GM23338 (cell line): ENCODE results near the gene MRGPRF. TPM values are rescaled to one million over a fixed set of nuclear protein-coding genes. Genes with fewer than 3 reads are reported as not detected.

Experiments
- ATAC-seq: fragments of 200-7000 bp; cut with Tn5 transposase; 3 replicates; pipeline ENCODE4 v1.9.1; 2020
- DNase-seq: peaks from one replicate; pipeline ENCODE4 v3.0.0-alpha.2; 2015; ENCODE audit warnings: low spot score
- H2AFZ ChIP-seq: fragments of 200-600 bp; sonication (generic); 2 replicates; pipeline ENCODE4 v1.8.0; 2016; ENCODE audit warnings: antibody characterized with exemption, mild to moderate bottlenecking, moderate library complexity
- H3F3A ChIP-seq: fragments of 200-600 bp; sonication (generic); replicated peaks from 2 replicates; pipeline ENCODE4 v1.8.0; 2017; ENCODE audit warnings: antibody characterized with exemption, mixed run types, low read depth
- H3K27ac ChIP-seq: fragments of 200-600 bp; sonication (generic); 2 replicates; pipeline ENCODE4 v1.6.1; 2016; ENCODE audit warnings: low read depth
- H3K27me3 ChIP-seq: fragments of 200-600 bp; sonication (generic); 2 replicates; pipeline ENCODE4 v1.8.0; 2016; ENCODE audit warnings: mild to moderate bottlenecking, mixed run types, moderate library complexity; ENCODE audit not compliant: insufficient read depth
- H3K36me3 ChIP-seq: fragments of 200-600 bp; sonication (generic); 2 replicates; pipeline ENCODE4 v1.8.0; 2016; ENCODE audit warnings: mild to moderate bottlenecking; ENCODE audit not compliant: insufficient read depth
- H3K4me1 ChIP-seq: fragments of 200-600 bp; sonication (generic); 2 replicates; pipeline ENCODE4 v1.8.0; 2016; ENCODE audit warnings: mild to moderate bottlenecking, moderate library complexity; ENCODE audit not compliant: insufficient read depth
- H3K4me2 ChIP-seq: fragments of 200-600 bp; sonication (generic); 2 replicates; pipeline ENCODE4 v1.7.1; 2017; ENCODE audit warnings: mixed run types
- H3K4me3 ChIP-seq: fragments of 200-600 bp; sonication (generic); 2 replicates; pipeline ENCODE4 v1.6.1; 2016; ENCODE audit warnings: mixed run types
- H3K79me2 ChIP-seq: fragments of 200-600 bp; sonication (generic); replicated peaks from 2 replicates; pipeline ENCODE4 v1.8.0; 2017; ENCODE audit warnings: mild to moderate bottlenecking; ENCODE audit not compliant: insufficient read depth
- H3K9me2 ChIP-seq: fragments of 200-600 bp; sonication (generic); 2 replicates; pipeline ENCODE4 v1.8.0; 2017; ENCODE audit not compliant: insufficient read depth
- H4K20me1 ChIP-seq: fragments of 200-600 bp; sonication (generic); replicated peaks from 2 replicates; pipeline ENCODE4 v1.8.0; 2017; ENCODE audit warnings: mild to moderate bottlenecking; ENCODE audit not compliant: insufficient read depth
- H3K27ac Mint-ChIP-seq: 2 replicates; pipeline ENCODE4 v1.8.0; 2020; ENCODE audit warnings: inconsistent platforms, mild to moderate bottlenecking, moderate library complexity, mixed read lengths
- H3K27me3 Mint-ChIP-seq: 3 replicates; pipeline ENCODE4 v1.8.0; 2022; ENCODE audit warnings: low read depth, mild to moderate bottlenecking, moderate library complexity, mixed read lengths, inconsistent platforms; ENCODE audit not compliant: insufficient read depth, poor library complexity
- H3K36me3 Mint-ChIP-seq: 3 replicates; pipeline ENCODE4 v1.8.0; 2021; ENCODE audit warnings: low read depth, mild to moderate bottlenecking, inconsistent platforms, moderate library complexity, mixed read lengths
- H3K4me1 Mint-ChIP-seq: 3 replicates; pipeline ENCODE4 v1.8.0; 2020; ENCODE audit warnings: mild to moderate bottlenecking, inconsistent platforms, mixed read lengths
- H3K4me3 Mint-ChIP-seq: 3 replicates; pipeline ENCODE4 v1.8.0; 2021; ENCODE audit warnings: moderate library complexity, mild to moderate bottlenecking, inconsistent platforms, mixed read lengths
- H3K9me3 Mint-ChIP-seq: 3 replicates; pipeline ENCODE4 v1.8.0; 2020; ENCODE audit warnings: moderate library complexity, mild to moderate bottlenecking, inconsistent platforms, mixed read lengths
- CREB1 ChIP-seq: fragments of 250-450 bp; sonication (Bioruptor Pico); IDR thresholded peaks from 2 replicates; pipeline ENCODE4 v1.5.0; 2020; ENCODE audit warnings: low read depth, mild to moderate bottlenecking, moderate library complexity
- CTCF ChIP-seq, 2 experiments: fragments of 200-600 bp in 1 of 2; sonication (generic) in 1 of 2; conservative IDR thresholded peaks; 2 replicates each; pipeline versions ENCODE4 v1.5.1 to v1.6.1; 2016 to 2017; ENCODE audit warnings: antibody characterized with exemption in 2 of 2, low read depth in 2 of 2, mild to moderate bottlenecking in 2 of 2, moderate library complexity in 1 of 2
- ETS1 ChIP-seq: IDR thresholded peaks from 2 replicates; pipeline ENCODE4 v1.6.1; 2016; ENCODE audit warnings: antibody characterized with exemption
- EZH2 ChIP-seq: fragments of 200-600 bp; sonication (generic); IDR thresholded peaks from one replicate; pipeline ENCODE4 v1.8.0; 2017; ENCODE audit warnings: antibody characterized with exemption, mild to moderate bottlenecking, low read depth; ENCODE audit not compliant: unreplicated experiment
- EZH2phosphoT487 ChIP-seq: fragments of 200-600 bp; sonication (generic); IDR thresholded peaks from one replicate; pipeline ENCODE4 v1.8.1; 2018; ENCODE audit warnings: antibody characterized with exemption; ENCODE audit not compliant: unreplicated experiment
- JUNB ChIP-seq: IDR thresholded peaks from one replicate; pipeline ENCODE4 v1.6.1; 2016; ENCODE audit warnings: antibody characterized with exemption; ENCODE audit not compliant: unreplicated experiment
- NANOG ChIP-seq: IDR thresholded peaks from 2 replicates; pipeline ENCODE4 v1.6.1; 2016; ENCODE audit warnings: antibody characterized with exemption, borderline replicate concordance
- POLR2AphosphoS5 ChIP-seq: IDR thresholded peaks from 2 replicates; pipeline ENCODE4 v1.6.1; 2016; ENCODE audit warnings: antibody characterized with exemption, low read depth
- REST ChIP-seq: IDR thresholded peaks from one replicate; pipeline ENCODE4 v1.6.1; 2018; ENCODE audit warnings: antibody characterized with exemption; ENCODE audit not compliant: unreplicated experiment
- STAT1 ChIP-seq: IDR thresholded peaks from one replicate; pipeline ENCODE4 v1.6.1; 2016; ENCODE audit warnings: antibody characterized with exemption; ENCODE audit not compliant: unreplicated experiment
- ZNF114 ChIP-seq: fragments of 250-450 bp; sonication (Bioruptor Pico); IDR thresholded peaks from 2 replicates; pipeline ENCODE4 v1.5.0; 2020; ENCODE audit warnings: mild to moderate bottlenecking, moderate library complexity
- ZNF331 ChIP-seq: fragments of 250-450 bp; sonication (Bioruptor Pico); IDR thresholded peaks from 2 replicates; pipeline ENCODE4 v1.5.0; 2020; ENCODE audit warnings: low read depth, mild to moderate bottlenecking, moderate library complexity
- ZNF462 ChIP-seq: fragments of 250-450 bp; sonication (Bioruptor Pico); IDR thresholded peaks from 2 replicates; pipeline ENCODE4 v1.5.0; 2020; ENCODE audit warnings: mild to moderate bottlenecking, moderate library complexity
- polyA plus RNA-seq: library from polyadenylated mRNA; unstranded; fragments of >200 nt; fragmentation: Nextera tagmentation; extraction: Ambion mirVana; gene quantifications from 2 replicates; pipeline ENCODE4 v1.2.1, GENCODE V29; 2016
- total RNA-seq: library from RNA; depleted of rRNA; stranded (reverse); fragments of >200 nt; shearing (Covaris generic); gene quantifications from 2 replicates; pipeline ENCODE4 v1.2.3, GENCODE V29; 2014

The MRGPRF gene
- total and polyA plus RNA-seq, 2 experiments from 2014 or later, result 3.3 to 9.0 TPM

GRCh38 chr11:69001243-69002081 lies 11.6 kb downstream of the MRGPRF start:
- H3K4me2 ChIP-seq, result no peak overlapping the region

More at GRCh38 chr11:69001243-69002081, 11.6 kb downstream of the MRGPRF start:
- DNase-seq (no peak), ATAC-seq (no peak)
- peaks cover 5% of the 10 kb centered on the region; the same call in 2 of the 3 replicates for H3K4me1 Mint-ChIP-seq
- Histone ChIP-seq H3K79me2 (no peaks in the 10 kb centered on the region), H4K20me1 (no peaks in the 10 kb centered on the region), H3K9me2 (no peaks in the 10 kb centered on the region), H3K4me3 (no peak overlapping the region), H3K4me1 (no peaks in the 10 kb centered on the region), H3K36me3 (no peaks in the 10 kb centered on the region), H3K27ac (no peak overlapping the region), H3F3A (no peaks in the 10 kb centered on the region), H3K27me3 (no peaks in the 10 kb centered on the region), H2AFZ (no peak overlapping the region)
- peaks cover 4% of the 10 kb centered on the region for H3K27me3 Mint-ChIP-seq
- no peak overlapping the region for H3K4me3 Mint-ChIP-seq
- peaks cover 3% of the 10 kb centered on the region; the same call in 1 of the 3 replicates for H3K36me3 Mint-ChIP-seq
- H3K27ac Mint-ChIP-seq, result no peak overlapping the region; the same call in 1 of the 2 replicates
- no peak for TF ChIP-seq POLR2AphosphoS5
- TF ChIP-seq ZNF114 (CRISPR knock-in tag), result no peak
- TF ChIP-seq JUNB, result no peak
- no peak for TF ChIP-seq NANOG
- TF ChIP-seq ETS1, result no peak
- no peak for TF ChIP-seq CTCF (conservative IDR thresholded peaks at IDR 0.05; ENCODE audit: low read depth in 2 of 2)
- TF ChIP-seq REST, result no peak
- no peak for TF ChIP-seq ZNF331
- no peak for TF ChIP-seq STAT1
- no peak for TF ChIP-seq ZNF462 (CRISPR knock-in tag)
- no peak for TF ChIP-seq EZH2phosphoT487
- no peak for TF ChIP-seq CREB1 (CRISPR knock-in tag)
- no peak for TF ChIP-seq EZH2
- H3K9me3 Mint-ChIP-seq, result no peaks in the 10 kb centered on the region
